ENCODE data around the gene PTPRN2. TPM values are rescaled to one million over a fixed set of nuclear protein-coding genes. Genes with fewer than 3 reads are reported as not detected.

Gene PTPRN2
- total RNA-seq, 4 donors from 2014 or later: 6.6 to 10.7 (median 8.2) TPM

- 83 to 88% methylated on average over 10 of the region's 10 CpGs for WGBS, 2 donors
- TF ChIP-seq EP300 (IDR thresholded peaks at IDR 0.05): no peak
- Histone ChIP-seq H3K9me3 (peaks cover 0 to 4% (median 0%) of the 10 kb centered on the region in 4 donors), H3K27ac (no peak overlapping the region), H3K4me3 (no peak overlapping the region), H3K4me1 (peaks cover 0 to 9% (median 0%) of the 10 kb centered on the region in 4 donors), H3K27me3 (no peaks in the 10 kb centered on the region), H3K36me3 (no peaks in the 10 kb centered on the region)
- no peak for DNase-seq (ENCODE audit: low spot score in 2 of 2)
Observed at GRCh38 chr7:157879391-157879790, 708.2 kb downstream of the PTPRN2 start.

GRCh38 chr7:157877298-157878090 is 710.1 kb downstream of the PTPRN2 start:
- Histone ChIP-seq H3K27ac (no peak overlapping the region), H3K9me3 (no peaks in the 10 kb centered on the region), H3K27me3 (no peaks in the 10 kb centered on the region), H3K4me1 (peaks cover 0 to 9% (median 0%) of the 10 kb centered on the region in 4 donors), H3K36me3 (no peaks in the 10 kb centered on the region), H3K4me3 (no peak overlapping the region)
- no peak for DNase-seq (ENCODE audit: low spot score in 2 of 2)
- 66 to 71% methylated on average over 28 to 29 of the region's 31 CpGs for WGBS, 2 donors
- TF ChIP-seq CTCF (IDR thresholded peaks at IDR 0.05) (no peak), EP300 (IDR thresholded peaks at IDR 0.05) (no peak), POLR2A (IDR thresholded peaks at IDR 0.05) (no peak)

- TF ChIP-seq CTCF (IDR thresholded peaks at IDR 0.05) (no peak), EP300 (IDR thresholded peaks at IDR 0.05) (no peak), POLR2A (IDR thresholded peaks at IDR 0.05) (no peak)
- WGBS, 2 donors: 76 to 78% methylated on average over 32 to 35 of the region's 36 CpGs
- Histone ChIP-seq H3K4me1 (peaks cover 0 to 9% (median 0%) of the 10 kb centered on the region in 4 donors), H3K27ac (no peak overlapping the region), H3K36me3 (no peaks in the 10 kb centered on the region), H3K9me3 (no peaks in the 10 kb centered on the region), H3K4me3 (no peak overlapping the region), H3K27me3 (no peaks in the 10 kb centered on the region)
- DNase-seq (ENCODE audit: low spot score in 2 of 2): no peak
Observed at GRCh38 chr7:157876469-157877285, 710.9 kb downstream of the PTPRN2 start.

GRCh38 chr7:157875230-157876179 is 712.1 kb downstream of the PTPRN2 start:
- H3K4me3 ChIP-seq: no peak overlapping the region
- H3K27ac ChIP-seq: no peak overlapping the region
- WGBS, 2 donors: 20 to 31% methylated on average over 22 to 27 of the region's 30 CpGs
- TF ChIP-seq CTCF (IDR thresholded peaks at IDR 0.05) (peak; percentile 48 to 64 (median 55)), EP300 (IDR thresholded peaks at IDR 0.05) (no peak)
- no peaks in the 10 kb centered on the region for H3K36me3 ChIP-seq
- H3K27me3 ChIP-seq: no peaks in the 10 kb centered on the region
- H3K4me1 ChIP-seq: peaks cover 0 to 9% (median 0%) of the 10 kb centered on the region in 4 donors
- no peaks in the 10 kb centered on the region for H3K9me3 ChIP-seq
- no peak for DNase-seq (ENCODE audit: low spot score in 2 of 2)

- no peaks in the 10 kb centered on the region for H3K27me3 ChIP-seq
- H3K4me1 ChIP-seq: peaks cover 0 to 9% (median 0%) of the 10 kb centered on the region in 4 donors
- DNase-seq (ENCODE audit: low spot score in 2 of 2): no peak
- WGBS, 2 donors: 70 to 81% methylated on average over 10 to 11 of the region's 12 CpGs
- H3K4me3 ChIP-seq: no peak overlapping the region
- no peak overlapping the region for H3K27ac ChIP-seq
- H3K36me3 ChIP-seq: no peaks in the 10 kb centered on the region
- H3K9me3 ChIP-seq: peaks cover 0 to 3% (median 0%) of the 10 kb centered on the region in 4 donors
- TF ChIP-seq CTCF (IDR thresholded peaks at IDR 0.05) (no peak), EP300 (IDR thresholded peaks at IDR 0.05) (no peak), POLR2A (IDR thresholded peaks at IDR 0.05) (no peak)
Observed at GRCh38 chr7:157874870-157875229, 712.8 kb downstream of the PTPRN2 start.
